Measurements from ENCODE around the gene INVS.
"Not testable (repeated sequence)": the region's sequence is repeated elsewhere in the genome, so short reads cannot be mapped to it uniquely, and the experiment has no call there.

INVS gene

GRCh38 chr9:100090880-100091279, 8.2 kb upstream of the INVS start:
- H3K4me3 Mint-ChIP-seq: no peak overlapping the region
- H3K27ac Mint-ChIP-seq: no peak overlapping the region
- DNase-seq (no peak), ATAC-seq (replicated peaks) (no peak)
- H3K27me3 Mint-ChIP-seq: no peaks in the 10 kb centered on the region
- no peaks in the 10 kb centered on the region for H3K36me3 Mint-ChIP-seq (ENCODE audit: insufficient read depth)
- H3K9me3 Mint-ChIP-seq: no peaks in the 10 kb centered on the region
- H3K4me1 Mint-ChIP-seq (ENCODE audit: low read depth in 2 of 2): peaks cover 31 to 79% of the 10 kb centered on the region in 2 donors

GRCh38 chr9:100091650-100092049, 7.4 kb upstream of the INVS start:
- Mint-ChIP-seq H3K4me1 (ENCODE audit: low read depth in 2 of 2) (peaks cover 31 to 77% of the 10 kb centered on the region in 2 donors), H3K36me3 (ENCODE audit: insufficient read depth) (no peaks in the 10 kb centered on the region), H3K27me3 (no peaks in the 10 kb centered on the region), H3K9me3 (no peaks in the 10 kb centered on the region), H3K4me3 (no peak overlapping the region), H3K27ac (no peak overlapping the region)
- DNase-seq (no peak), ATAC-seq (replicated peaks) (no peak)

- Mint-ChIP-seq H3K36me3 (ENCODE audit: insufficient read depth) (no peaks in the 10 kb centered on the region), H3K27ac (no peak overlapping the region), H3K27me3 (no peaks in the 10 kb centered on the region), H3K4me1 (ENCODE audit: low read depth in 2 of 2) (peaks cover 31 to 75% of the 10 kb centered on the region in 2 donors), H3K9me3 (no peaks in the 10 kb centered on the region), H3K4me3 (no peak overlapping the region)
- ATAC-seq (replicated peaks) (no peak), DNase-seq (no peak)
These were observed 7.0 kb upstream of the INVS start for GRCh38 chr9:100092066-100092465.

GRCh38 chr9:100094411-100094810, 4.6 kb upstream of the INVS start:
- not testable (repeated sequence) for H3K9me3 Mint-ChIP-seq; H3K27me3 Mint-ChIP-seq; H3K27ac Mint-ChIP-seq; ATAC-seq (replicated peaks); H3K4me3 Mint-ChIP-seq; DNase-seq
- H3K36me3 Mint-ChIP-seq (ENCODE audit: insufficient read depth): peaks cover 13% of the 10 kb centered on the region
- peaks cover 26 to 62% of the 10 kb centered on the region in 2 donors for H3K4me1 Mint-ChIP-seq (ENCODE audit: low read depth in 2 of 2)

- no peaks in the 10 kb centered on the region for H3K9me3 Mint-ChIP-seq
- DNase-seq (no peak), ATAC-seq (replicated peaks) (no peak)
- H3K4me3 Mint-ChIP-seq: peak overlapping the region in 1 of 2 donors; percentile 23
- peaks cover 13% of the 10 kb centered on the region for H3K36me3 Mint-ChIP-seq (ENCODE audit: insufficient read depth)
- H3K27me3 Mint-ChIP-seq: no peaks in the 10 kb centered on the region
- peaks cover 32 to 56% of the 10 kb centered on the region in 2 donors for H3K4me1 Mint-ChIP-seq (ENCODE audit: low read depth in 2 of 2)
- no peak overlapping the region for H3K27ac Mint-ChIP-seq
These were observed 2.6 kb upstream of the INVS start for GRCh38 chr9:100096378-100096916.

- peaks cover 29 to 42% of the 10 kb centered on the region in 2 donors for H3K4me1 Mint-ChIP-seq (ENCODE audit: low read depth in 2 of 2)
- DNase-seq (peak in 2 of 3 experiments; percentile 16 to 21), ATAC-seq (replicated peaks) (no peak)
- H3K36me3 Mint-ChIP-seq (ENCODE audit: insufficient read depth): peaks cover 13% of the 10 kb centered on the region
- H3K4me3 Mint-ChIP-seq: peak overlapping the region; percentile 99 to 100
- no peaks in the 10 kb centered on the region for H3K9me3 Mint-ChIP-seq
- H3K27me3 Mint-ChIP-seq: no peaks in the 10 kb centered on the region
- peak overlapping the region; percentile 97 to 99 for H3K27ac Mint-ChIP-seq
These were observed 777 bp upstream of the INVS start for GRCh38 chr9:100098046-100098886.

- DNase-seq: no peak
- H3K27me3 Mint-ChIP-seq: no peaks in the 10 kb centered on the region
- no peak for ATAC-seq (replicated peaks)
- H3K27ac Mint-ChIP-seq: peak overlapping the region; percentile 97 to 99
- peak overlapping the region; percentile 99 to 100 for H3K4me3 Mint-ChIP-seq
- peaks cover 13% of the 10 kb centered on the region for H3K36me3 Mint-ChIP-seq (ENCODE audit: insufficient read depth)
- peaks cover 24 to 32% of the 10 kb centered on the region in 2 donors for H3K4me1 Mint-ChIP-seq (ENCODE audit: low read depth in 2 of 2)
- H3K9me3 Mint-ChIP-seq: no peaks in the 10 kb centered on the region
These were observed 639 bp downstream of the INVS start for GRCh38 chr9:100099722-100100042.

GRCh38 chr9:100100146-100100667, 1.2 kb downstream of the INVS start:
- H3K36me3 Mint-ChIP-seq (ENCODE audit: insufficient read depth): peaks cover 13% of the 10 kb centered on the region

GRCh38 chr9:100101608-100102007, 2.6 kb downstream of the INVS start:
- H3K4me1 Mint-ChIP-seq (ENCODE audit: low read depth in 2 of 2): peaks cover 16 to 17% of the 10 kb centered on the region in 2 donors
- ATAC-seq (replicated peaks): no peak
- H3K27me3 Mint-ChIP-seq: no peaks in the 10 kb centered on the region
- DNase-seq: no peak
- H3K27ac Mint-ChIP-seq: no peak overlapping the region
- no peaks in the 10 kb centered on the region for H3K9me3 Mint-ChIP-seq
- no peak overlapping the region for H3K4me3 Mint-ChIP-seq
- H3K36me3 Mint-ChIP-seq (ENCODE audit: insufficient read depth): peaks cover 13% of the 10 kb centered on the region

More at GRCh38 chr9:100100146-100100667, 1.2 kb downstream of the INVS start:
- Mint-ChIP-seq H3K4me3 (peak overlapping the region; percentile 99 to 100), H3K27me3 (no peaks in the 10 kb centered on the region), H3K4me1 (ENCODE audit: low read depth in 2 of 2) (peaks cover 22 to 27% of the 10 kb centered on the region in 2 donors), H3K9me3 (no peaks in the 10 kb centered on the region), H3K27ac (peak overlapping the region; percentile 97 to 99)
- no peak for DNase-seq
- ATAC-seq (replicated peaks): no peak

GRCh38 chr9:100104314-100104713, 5.3 kb downstream of the INVS start:
- Mint-ChIP-seq H3K4me1 (ENCODE audit: low read depth in 2 of 2) (peaks cover 6 to 8% of the 10 kb centered on the region in 2 donors), H3K36me3 (ENCODE audit: insufficient read depth) (no peaks in the 10 kb centered on the region), H3K27ac (no peak overlapping the region), H3K4me3 (no peak overlapping the region), H3K27me3 (no peaks in the 10 kb centered on the region), H3K9me3 (no peaks in the 10 kb centered on the region)
- DNase-seq (no peak), ATAC-seq (replicated peaks) (no peak)

GRCh38 chr9:100105861-100106260, 6.8 kb downstream of the INVS start:
- peaks cover 7% of the 10 kb centered on the region for H3K36me3 Mint-ChIP-seq (ENCODE audit: insufficient read depth)
- H3K27me3 Mint-ChIP-seq: no peaks in the 10 kb centered on the region
- DNase-seq (no peak), ATAC-seq (replicated peaks) (no peak)
- H3K4me1 Mint-ChIP-seq (ENCODE audit: low read depth in 2 of 2): no peaks in the 10 kb centered on the region
- H3K9me3 Mint-ChIP-seq: no peaks in the 10 kb centered on the region
- H3K27ac Mint-ChIP-seq: no peak overlapping the region
- H3K4me3 Mint-ChIP-seq: no peak overlapping the region

GRCh38 chr9:100106616-100107015, 7.6 kb downstream of the INVS start:
- no peaks in the 10 kb centered on the region for H3K9me3 Mint-ChIP-seq
- H3K4me3 Mint-ChIP-seq: no peak overlapping the region
- ATAC-seq (replicated peaks) (no peak), DNase-seq (no peak)
- H3K27me3 Mint-ChIP-seq: no peaks in the 10 kb centered on the region
- H3K36me3 Mint-ChIP-seq (ENCODE audit: insufficient read depth): peaks cover 7% of the 10 kb centered on the region
- H3K4me1 Mint-ChIP-seq (ENCODE audit: low read depth in 2 of 2): peaks cover 0 to 3% of the 10 kb centered on the region in 2 donors
- no peak overlapping the region for H3K27ac Mint-ChIP-seq

GRCh38 chr9:100108559-100108958, 9.5 kb downstream of the INVS start:
- no peaks in the 10 kb centered on the region for H3K27me3 Mint-ChIP-seq
- peaks cover 16% of the 10 kb centered on the region for H3K36me3 Mint-ChIP-seq (ENCODE audit: insufficient read depth)
- no peaks in the 10 kb centered on the region for H3K9me3 Mint-ChIP-seq
- DNase-seq (no peak), ATAC-seq (replicated peaks) (no peak)
- no peak overlapping the region for H3K27ac Mint-ChIP-seq
- no peak overlapping the region for H3K4me3 Mint-ChIP-seq
- peaks cover 4 to 9% of the 10 kb centered on the region in 2 donors for H3K4me1 Mint-ChIP-seq (ENCODE audit: low read depth in 2 of 2)

GRCh38 chr9:100111235-100111634, 12.2 kb downstream of the INVS start:
- Mint-ChIP-seq H3K4me1 (ENCODE audit: low read depth in 2 of 2) (peaks cover 6 to 11% of the 10 kb centered on the region in 2 donors), H3K36me3 (ENCODE audit: insufficient read depth) (peaks cover 20% of the 10 kb centered on the region), H3K9me3 (no peaks in the 10 kb centered on the region), H3K27ac (no peak overlapping the region), H3K27me3 (no peaks in the 10 kb centered on the region), H3K4me3 (no peak overlapping the region)
- no peak for ATAC-seq (replicated peaks)
- DNase-seq: no peak

Measured in effector memory CD8-positive, alpha-beta T cell (primary cell).